Subcutaneous adipose tissue (tissue), 4 donors: Measurements from ENCODE around the gene ATXN1. TPM values are rescaled to one million over a fixed set of nuclear protein-coding genes. Genes with fewer than 3 reads are reported as not detected.

Experiments
- CTCF ChIP-seq: fragments of 450-650 bp; IDR thresholded peaks from one replicate; pipeline ENCODE4 v1.5.1; 2016; ENCODE audit warnings: low read depth, mild to moderate bottlenecking, control low read depth, antibody characterized with exemption, moderate library complexity
- total RNA-seq, 4 donors: library from RNA; depleted of rRNA; stranded (reverse); fragments of >200 nt; gene quantifications; one replicate each; pipeline ENCODE4 v1.1.0, GENCODE V29; 2016

ATXN1 gene
- total RNA-seq, 4 donors from 2014 or later, result 27.1 to 35.6 (median 35.1) TPM

- no peak for TF ChIP-seq CTCF
These were observed 289.4 kb downstream of the ATXN1 start for GRCh38 chr6:16471910-16472297.

- TF ChIP-seq CTCF, result no peak
These were observed 289.9 kb downstream of the ATXN1 start for GRCh38 chr6:16471222-16471909.

GRCh38 chr6:16470502-16471221, 290.6 kb downstream of the ATXN1 start:
- no peak for TF ChIP-seq CTCF

- TF ChIP-seq CTCF, result no peak
These were observed 292.2 kb downstream of the ATXN1 start for GRCh38 chr6:16468991-16469615.

- no peak for TF ChIP-seq CTCF
These were observed 294.3 kb downstream of the ATXN1 start for GRCh38 chr6:16466800-16467553.

GRCh38 chr6:16464045-16464444, 297.2 kb downstream of the ATXN1 start:
- no peak for TF ChIP-seq CTCF
